T-helper 1 cell treated with Interleukin-12 subunit alpha and Interleukin-12 subunit beta and Interleukin-4 antibody, amounts not matched to agents 30 μg/mL and 1 μg/mL, for 36 hours (primary cell): ENCODE data around the gene AOC3.

Experiments used
- H3K27ac Mint-ChIP-seq: one replicate; pipeline ENCODE4 v1.8.0; 2021; ENCODE audit warnings: mild to moderate bottlenecking, mixed read lengths
- H3K27me3 Mint-ChIP-seq: one replicate; pipeline ENCODE4 v1.8.0; 2021; ENCODE audit warnings: low read depth, mixed read lengths
- H3K36me3 Mint-ChIP-seq: one replicate; pipeline ENCODE4 v1.8.0; 2021; ENCODE audit warnings: low read depth, mixed read lengths
- H3K4me1 Mint-ChIP-seq: one replicate; pipeline ENCODE4 v1.8.0; 2021; ENCODE audit warnings: low read depth, mixed read lengths
- H3K4me3 Mint-ChIP-seq: one replicate; pipeline ENCODE4 v1.8.0; 2021; ENCODE audit warnings: mild to moderate bottlenecking, moderate library complexity, mixed read lengths
- H3K9me3 Mint-ChIP-seq: one replicate; pipeline ENCODE4 v1.8.0; 2021; ENCODE audit warnings: mixed read lengths

AOC3 gene

GRCh38 chr17:42832934-42833766 is 17.8 kb upstream of the AOC3 start, which contains the start of gene PSME3:
Gene PSME3 (plus strand): TSS chr17:42833397. CDS start chr17:42833632, 235 bp downstream.
- Mint-ChIP-seq H3K27ac (peak within 1 kb of the TSS; percentile 97), H3K36me3 (peaks cover 21% of the 10 kb centered on the region), H3K4me1 (peaks cover 20% of the 10 kb centered on the region), H3K9me3 (no peaks in the 10 kb centered on the region), H3K27me3 (peaks cover 9% of the 10 kb centered on the region), H3K4me3 (peak within 1 kb of the TSS; percentile 93)

- Mint-ChIP-seq H3K4me1 (peaks cover 19% of the 10 kb centered on the region), H3K4me3 (peak overlapping the region; percentile 93), H3K27me3 (peaks cover 5% of the 10 kb centered on the region), H3K36me3 (peaks cover 26% of the 10 kb centered on the region), H3K9me3 (no peaks in the 10 kb centered on the region), H3K27ac (peak overlapping the region; percentile 97)
Observed at GRCh38 chr17:42833767-42834422, 17.1 kb upstream of the AOC3 start.

- Mint-ChIP-seq H3K9me3 (no peaks in the 10 kb centered on the region), H3K4me3 (no peak overlapping the region), H3K4me1 (peaks cover 19% of the 10 kb centered on the region), H3K27ac (no peak overlapping the region), H3K36me3 (peaks cover 33% of the 10 kb centered on the region), H3K27me3 (no peaks in the 10 kb centered on the region)
Observed at GRCh38 chr17:42835732-42836131, 15.3 kb upstream of the AOC3 start.

DNA sequence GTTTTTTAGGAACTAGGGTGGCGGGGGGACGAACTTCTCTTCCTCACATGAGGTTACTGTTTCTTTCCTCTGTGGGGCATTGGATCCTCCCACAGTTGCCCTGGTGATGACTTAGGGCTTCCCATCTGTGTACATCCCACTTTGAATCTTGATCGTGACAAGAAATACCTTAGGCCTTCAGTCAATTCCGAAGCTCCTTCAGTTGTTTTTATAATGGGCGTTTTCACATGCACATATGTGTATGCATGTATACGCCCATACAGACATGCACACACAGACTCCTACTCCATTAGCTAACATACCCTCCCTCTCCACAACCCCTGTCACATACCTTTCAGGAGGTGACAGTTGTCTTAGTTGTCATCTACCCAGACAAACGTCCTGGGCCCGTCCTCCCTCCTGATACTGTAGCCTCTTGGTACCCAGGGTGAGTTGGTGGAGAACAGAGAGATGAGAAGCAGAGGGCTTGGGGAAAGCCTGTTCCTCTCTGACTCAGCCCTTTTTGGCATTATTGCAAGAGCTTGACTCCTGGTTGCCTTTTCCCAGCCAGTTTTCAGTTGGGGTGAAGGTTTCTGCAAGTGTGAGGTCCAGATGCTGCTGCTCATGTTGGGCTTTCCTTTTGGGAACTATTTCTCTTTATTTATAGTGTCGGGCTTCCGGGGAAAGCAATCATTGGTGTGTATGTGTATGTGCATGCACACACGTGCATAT is 8.9 kb upstream of the AOC3 start:
- Mint-ChIP-seq H3K4me1 (peaks cover 8% of the 10 kb centered on the region), H3K27me3 (no peaks in the 10 kb centered on the region), H3K9me3 (no peaks in the 10 kb centered on the region), H3K36me3 (peaks cover 56% of the 10 kb centered on the region), H3K4me3 (no peak overlapping the region), H3K27ac (no peak overlapping the region)

GRCh38 chr17:42843358-42843934 is 7.6 kb upstream of the AOC3 start:
- Mint-ChIP-seq H3K4me3 (no peak overlapping the region), H3K4me1 (peaks cover 8% of the 10 kb centered on the region), H3K27me3 (no peaks in the 10 kb centered on the region), H3K36me3 (peaks cover 47% of the 10 kb centered on the region), H3K27ac (no peak overlapping the region), H3K9me3 (no peaks in the 10 kb centered on the region)

GRCh38 chr17:42844271-42844670 is 6.7 kb upstream of the AOC3 start, which contains the start of gene AOC2:
Gene AOC2 (plus strand): TSS chr17:42844580. CDS start chr17:42844627, 47 bp downstream.
- H3K4me1 Mint-ChIP-seq: peaks cover 8% of the 10 kb centered on the region
- peaks cover 39% of the 10 kb centered on the region for H3K36me3 Mint-ChIP-seq
- no peaks in the 10 kb centered on the region for H3K9me3 Mint-ChIP-seq
- no peaks in the 10 kb centered on the region for H3K27me3 Mint-ChIP-seq
- no peak within 1 kb of the TSS for H3K4me3 Mint-ChIP-seq
- H3K27ac Mint-ChIP-seq: no peak within 1 kb of the TSS

GRCh38 chr17:42844761-42845555 is 6.0 kb upstream of the AOC3 start:
- Mint-ChIP-seq H3K36me3 (peaks cover 36% of the 10 kb centered on the region), H3K27me3 (no peaks in the 10 kb centered on the region), H3K27ac (no peak overlapping the region), H3K4me3 (no peak overlapping the region), H3K9me3 (no peaks in the 10 kb centered on the region), H3K4me1 (peaks cover 8% of the 10 kb centered on the region)

- Mint-ChIP-seq H3K27ac (no peak overlapping the region), H3K27me3 (no peaks in the 10 kb centered on the region), H3K9me3 (no peaks in the 10 kb centered on the region), H3K4me1 (peaks cover 8% of the 10 kb centered on the region), H3K36me3 (peaks cover 36% of the 10 kb centered on the region), H3K4me3 (no peak overlapping the region)
Observed at GRCh38 chr17:42845556-42845917, 5.5 kb upstream of the AOC3 start.

DNA sequence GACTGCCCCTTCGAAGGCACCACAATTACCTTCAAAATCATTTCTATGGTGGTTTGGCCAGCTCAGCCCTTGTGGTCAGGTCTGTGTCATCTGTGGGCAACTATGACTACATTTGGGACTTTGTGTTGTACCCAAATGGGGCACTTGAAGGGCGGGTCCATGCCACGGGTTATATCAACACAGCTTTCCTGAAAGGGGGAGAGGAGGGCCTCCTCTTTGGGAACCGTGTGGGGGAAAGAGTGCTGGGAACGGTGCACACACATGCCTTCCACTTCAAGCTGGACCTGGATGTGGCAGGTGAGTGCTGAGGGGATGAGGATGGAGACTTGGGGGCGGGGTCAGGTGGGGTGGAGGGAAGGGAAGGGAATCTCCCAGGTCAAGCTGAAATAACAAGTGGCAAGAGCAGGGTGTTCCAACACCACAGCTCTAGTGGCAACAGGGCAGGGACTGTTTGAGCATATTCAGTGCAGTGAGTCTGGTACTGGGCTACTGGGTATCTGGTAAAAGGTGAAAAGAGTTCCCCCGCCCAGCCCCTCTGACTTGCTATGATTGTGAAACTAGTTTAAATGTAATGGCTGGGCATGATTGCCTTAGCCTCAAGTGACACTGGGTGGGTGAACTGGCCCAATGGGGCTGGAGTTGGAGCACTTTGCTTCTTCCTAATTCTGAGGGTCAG is 4.9 kb upstream of the AOC3 start:
- Mint-ChIP-seq H3K9me3 (no peaks in the 10 kb centered on the region), H3K27me3 (no peaks in the 10 kb centered on the region), H3K4me1 (peaks cover 8% of the 10 kb centered on the region), H3K4me3 (no peak overlapping the region), H3K27ac (peak overlapping the region; percentile 19), H3K36me3 (peaks cover 36% of the 10 kb centered on the region)

GRCh38 chr17:42846594-42847280 is 4.3 kb upstream of the AOC3 start:
- peaks cover 31% of the 10 kb centered on the region for H3K36me3 Mint-ChIP-seq
- no peak overlapping the region for H3K4me3 Mint-ChIP-seq
- H3K27ac Mint-ChIP-seq: no peak overlapping the region
- H3K9me3 Mint-ChIP-seq: no peaks in the 10 kb centered on the region
- H3K4me1 Mint-ChIP-seq: peaks cover 8% of the 10 kb centered on the region
- no peaks in the 10 kb centered on the region for H3K27me3 Mint-ChIP-seq

DNA sequence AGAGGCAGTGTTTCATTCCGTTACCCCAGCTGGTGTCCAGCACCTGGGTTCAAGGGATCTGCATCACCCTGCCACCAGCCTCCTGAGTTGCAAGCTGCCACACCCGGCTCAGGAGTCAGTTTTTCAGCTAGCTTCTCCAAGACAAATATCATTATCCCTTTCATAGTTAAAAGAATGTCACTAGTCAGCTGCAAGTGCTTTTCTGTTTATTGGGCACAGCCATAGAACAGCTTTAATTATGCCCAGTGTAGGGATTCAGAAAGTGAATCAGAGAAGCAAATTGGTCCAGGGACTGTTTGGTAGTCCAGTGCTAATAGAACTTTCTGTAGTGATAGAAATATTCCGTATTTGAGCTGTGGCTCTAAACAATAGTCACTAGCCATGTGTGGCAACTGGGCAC is 2.9 kb upstream of the AOC3 start:
- Mint-ChIP-seq H3K4me1 (peaks cover 4% of the 10 kb centered on the region), H3K27me3 (no peaks in the 10 kb centered on the region), H3K36me3 (peaks cover 17% of the 10 kb centered on the region), H3K27ac (no peak overlapping the region), H3K4me3 (no peak overlapping the region), H3K9me3 (no peaks in the 10 kb centered on the region)

DNA sequence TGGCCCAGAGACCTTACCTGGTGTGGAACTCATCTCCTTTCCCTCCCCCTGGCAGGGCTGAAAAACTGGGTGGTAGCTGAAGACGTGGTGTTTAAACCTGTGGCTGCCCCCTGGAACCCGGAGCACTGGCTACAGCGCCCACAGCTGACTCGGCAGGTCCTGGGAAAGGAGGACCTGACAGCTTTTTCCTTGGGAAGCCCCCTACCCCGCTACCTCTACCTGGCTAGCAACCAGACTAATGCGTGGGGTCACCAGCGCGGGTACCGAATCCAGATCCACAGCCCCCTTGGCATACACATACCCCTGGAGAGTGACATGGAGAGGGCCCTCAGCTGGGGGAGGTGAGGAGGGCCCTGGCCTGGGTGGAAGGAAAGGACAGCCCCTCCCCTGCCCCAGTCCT is 2.0 kb upstream of the AOC3 start:
- H3K9me3 Mint-ChIP-seq: no peaks in the 10 kb centered on the region
- peaks cover 4% of the 10 kb centered on the region for H3K4me1 Mint-ChIP-seq
- H3K36me3 Mint-ChIP-seq: peaks cover 10% of the 10 kb centered on the region
- H3K27me3 Mint-ChIP-seq: no peaks in the 10 kb centered on the region
- no peak overlapping the region for H3K27ac Mint-ChIP-seq
- no peak overlapping the region for H3K4me3 Mint-ChIP-seq
